HepG2 (cell line): ENCODE data around the gene LARP1. TPM values are rescaled to one million over a fixed set of nuclear protein-coding genes. Genes with fewer than 3 reads are reported as not detected.

Source experiments
- BRD4 ChIP-seq: sonication (generic); formaldehyde crosslinking; IDR thresholded peaks from 2 replicates; pipeline ENCODE4 v1.4.0; 2020; ENCODE audit warnings: missing genetic modification reagents
- FOXC1 ChIP-seq: sonication (generic); formaldehyde crosslinking; IDR thresholded peaks from 2 replicates; pipeline ENCODE4 v1.8.0; 2022; ENCODE audit warnings: mild to moderate bottlenecking, missing genetic modification reagents, borderline replicate concordance
- GFI1 ChIP-seq: sonication (generic); formaldehyde crosslinking; IDR thresholded peaks from 2 replicates; pipeline ENCODE4 v1.5.0; 2020; ENCODE audit warnings: missing genetic modification reagents, mild to moderate bottlenecking, borderline replicate concordance
- HIVEP1 ChIP-seq: sonication (generic); formaldehyde crosslinking; IDR thresholded peaks from 2 replicates; pipeline ENCODE4 v1.4.0; 2020; ENCODE audit warnings: mild to moderate bottlenecking, missing genetic modification reagents
- HMG20A ChIP-seq: IDR thresholded peaks from 2 replicates; pipeline ENCODE4 v1.6.1; 2016; ENCODE audit warnings: borderline replicate concordance
- HNRNPLL ChIP-seq: fragments of 200-400 bp; formaldehyde crosslinking; IDR thresholded peaks from 2 replicates; pipeline ENCODE4 v1.6.1; 2017; ENCODE audit warnings: mild to moderate bottlenecking, low read depth, low read length; ENCODE audit not compliant: poor library complexity, severe bottlenecking
- MAZ ChIP-seq, 2 experiments: sonication (generic) in 1 of 2; formaldehyde crosslinking in 1 of 2; IDR thresholded peaks; 2 replicates each; pipeline versions ENCODE4 v1.5.0 to v1.6.1; 2012 to 2020; ENCODE audit warnings: low read depth in 2 of 2, mild to moderate bottlenecking in 2 of 2, borderline replicate concordance in 1 of 2, improper control_type of control experiment in 1 of 2, low read length in 1 of 2, missing genetic modification reagents in 1 of 2, moderate library complexity in 1 of 2
- NFE2 ChIP-seq: sonication (generic); formaldehyde crosslinking; IDR thresholded peaks from 2 replicates; pipeline ENCODE4 v1.4.0; 2020; ENCODE audit warnings: missing genetic modification reagents
- PAWR ChIP-seq: sonication (generic); formaldehyde crosslinking; IDR thresholded peaks from 2 replicates; pipeline ENCODE4 v1.4.0; 2020; ENCODE audit warnings: missing genetic modification reagents, mild to moderate bottlenecking, borderline replicate concordance
- SP1 ChIP-seq, 2 experiments: fragments of 450-650 bp in 1 of 2; sonication (generic) in 1 of 2; formaldehyde crosslinking in 1 of 2; IDR thresholded peaks; 2 replicates each; pipeline versions ENCODE4 v1.4.0 to v1.6.1; 2016 to 2020; ENCODE audit warnings: missing genetic modification reagents in 1 of 2
- ZBTB20 ChIP-seq: sonication (generic); formaldehyde crosslinking; IDR thresholded peaks from 2 replicates; pipeline ENCODE4 v1.8.1; 2023; ENCODE audit warnings: missing genetic modification reagents, low read depth, mild to moderate bottlenecking, borderline replicate concordance
- ZNF136 ChIP-seq: sonication (generic); formaldehyde crosslinking; IDR thresholded peaks from 2 replicates; pipeline ENCODE4 v1.8.1; 2022; ENCODE audit warnings: low read depth, mild to moderate bottlenecking, moderate library complexity, missing genetic modification reagents
- ZNF256 ChIP-seq: sonication (generic); formaldehyde crosslinking; conservative IDR thresholded peaks from 2 replicates; pipeline ENCODE4 v1.4.0; 2020; ENCODE audit warnings: missing genetic modification reagents
- ZNF678 ChIP-seq: sonication (generic); formaldehyde crosslinking; IDR thresholded peaks from 2 replicates; pipeline ENCODE4 v1.4.0; 2020; ENCODE audit warnings: mild to moderate bottlenecking, missing genetic modification reagents
- polyA plus RNA-seq, 8 experiments: library from polyadenylated mRNA; depleted of rRNA in 3 of 8; stranded (reverse) in 7 of 8; unstranded in 1 of 8; fragments of >200 nt; fragmentation: Illumina TruSeq in 4 of 8; extraction: Trizol in 4 of 8; gene quantifications; 2 replicates each; pipeline versions ENCODE4 v1.2.1 to v1.2.3, GENCODE V29; 2011 to 2016; ENCODE audit warnings: low read depth in 4 of 8, missing spikeins in 1 of 8, mixed read lengths in 1 of 8; ENCODE audit not compliant: insufficient read depth in 1 of 8
- total RNA-seq, 5 experiments: library from RNA; depleted of rRNA; stranded (reverse); fragments of >200 nt; fragmentation: Illumina TruSeq; extraction: Trizol; gene quantifications; 2 replicates each; pipeline ENCODE4 v1.2.3, GENCODE V29; 2016; ENCODE audit warnings: low read depth in 1 of 5
- TF ChIP-seq, protein P1 (sequence below): sonication (generic); formaldehyde crosslinking; IDR thresholded peaks from 2 replicates; pipeline ENCODE4 v1.8.0; 2022; ENCODE audit warnings: missing genetic modification reagents, mild to moderate bottlenecking, borderline replicate concordance
- TF ChIP-seq, protein P2 (sequence below): sonication (generic); formaldehyde crosslinking; IDR thresholded peaks from 2 replicates; pipeline ENCODE4 v1.4.0; 2020; ENCODE audit warnings: missing genetic modification reagents, borderline replicate concordance
- TF ChIP-seq, protein P3 (sequence below): sonication (generic); formaldehyde crosslinking; conservative IDR thresholded peaks from 2 replicates; pipeline ENCODE4 v1.4.0; 2020; ENCODE audit warnings: mild to moderate bottlenecking, missing genetic modification reagents, moderate library complexity
- TF ChIP-seq, protein P4 (sequence below): sonication (generic); formaldehyde crosslinking; IDR thresholded peaks from 2 replicates; pipeline ENCODE4 v1.5.1; 2020; ENCODE audit warnings: missing genetic modification reagents, mild to moderate bottlenecking, borderline replicate concordance

Gene LARP1
- total and polyA plus RNA-seq, 2 of the 13 experiments (the other 11 are each of a cell fraction or from before 2014, with no cell fraction given), result 45.2 to 61.4 TPM

DNA sequence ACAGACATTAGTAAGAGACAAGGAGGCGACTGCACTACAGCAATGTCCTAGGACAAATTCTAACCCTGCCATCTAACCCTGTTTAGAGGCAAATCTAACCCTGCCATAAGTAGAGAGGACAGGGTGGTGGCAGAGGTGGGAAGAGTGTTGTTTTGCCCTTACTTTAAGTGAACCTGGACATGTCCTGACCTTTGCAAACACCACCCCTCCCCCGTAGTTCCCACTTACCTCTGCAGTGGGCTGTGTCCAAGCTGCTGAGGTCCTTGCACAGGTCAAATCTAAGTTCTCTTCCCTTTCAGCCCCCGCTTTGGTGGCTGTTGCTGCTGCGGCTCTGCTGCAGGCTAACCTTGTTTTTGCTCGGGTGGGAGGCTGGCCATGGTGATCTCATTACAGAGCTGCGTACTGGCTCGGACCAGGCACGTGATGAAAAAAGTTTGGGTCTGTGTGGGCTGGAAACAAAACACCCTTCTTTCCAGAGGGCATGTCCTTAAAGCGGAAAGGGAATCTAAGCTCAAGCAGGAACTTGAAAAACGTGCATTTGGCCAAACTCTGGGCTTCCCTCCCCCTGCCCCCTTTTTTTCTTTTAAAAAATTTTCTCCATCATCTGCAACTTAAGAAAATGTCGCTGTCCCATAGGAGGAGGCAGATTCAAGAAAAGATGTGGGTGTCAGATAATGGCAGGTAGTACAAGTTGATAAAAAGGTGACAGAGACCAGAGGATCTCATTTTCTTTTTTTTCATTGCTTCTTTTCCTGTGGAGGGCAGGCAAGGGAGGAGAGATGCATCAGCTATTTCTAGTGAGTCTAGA, 95.3 kb downstream of the LARP1 start, which contains the start of gene FAXDC2 (continued):
- no peak for TF ChIP-seq HMG20A (CRISPR knock-in tag)
- TF ChIP-seq, protein P1, sequence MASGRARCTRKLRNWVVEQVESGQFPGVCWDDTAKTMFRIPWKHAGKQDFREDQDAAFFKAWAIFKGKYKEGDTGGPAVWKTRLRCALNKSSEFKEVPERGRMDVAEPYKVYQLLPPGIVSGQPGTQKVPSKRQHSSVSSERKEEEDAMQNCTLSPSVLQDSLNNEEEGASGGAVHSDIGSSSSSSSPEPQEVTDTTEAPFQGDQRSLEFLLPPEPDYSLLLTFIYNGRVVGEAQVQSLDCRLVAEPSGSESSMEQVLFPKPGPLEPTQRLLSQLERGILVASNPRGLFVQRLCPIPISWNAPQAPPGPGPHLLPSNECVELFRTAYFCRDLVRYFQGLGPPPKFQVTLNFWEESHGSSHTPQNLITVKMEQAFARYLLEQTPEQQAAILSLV (CRISPR knock-in tag), result no peak
- TF ChIP-seq FOXC1, result no peak
- TF ChIP-seq ZNF256 (CRISPR knock-in tag), result no peak
- TF ChIP-seq, protein P2, sequence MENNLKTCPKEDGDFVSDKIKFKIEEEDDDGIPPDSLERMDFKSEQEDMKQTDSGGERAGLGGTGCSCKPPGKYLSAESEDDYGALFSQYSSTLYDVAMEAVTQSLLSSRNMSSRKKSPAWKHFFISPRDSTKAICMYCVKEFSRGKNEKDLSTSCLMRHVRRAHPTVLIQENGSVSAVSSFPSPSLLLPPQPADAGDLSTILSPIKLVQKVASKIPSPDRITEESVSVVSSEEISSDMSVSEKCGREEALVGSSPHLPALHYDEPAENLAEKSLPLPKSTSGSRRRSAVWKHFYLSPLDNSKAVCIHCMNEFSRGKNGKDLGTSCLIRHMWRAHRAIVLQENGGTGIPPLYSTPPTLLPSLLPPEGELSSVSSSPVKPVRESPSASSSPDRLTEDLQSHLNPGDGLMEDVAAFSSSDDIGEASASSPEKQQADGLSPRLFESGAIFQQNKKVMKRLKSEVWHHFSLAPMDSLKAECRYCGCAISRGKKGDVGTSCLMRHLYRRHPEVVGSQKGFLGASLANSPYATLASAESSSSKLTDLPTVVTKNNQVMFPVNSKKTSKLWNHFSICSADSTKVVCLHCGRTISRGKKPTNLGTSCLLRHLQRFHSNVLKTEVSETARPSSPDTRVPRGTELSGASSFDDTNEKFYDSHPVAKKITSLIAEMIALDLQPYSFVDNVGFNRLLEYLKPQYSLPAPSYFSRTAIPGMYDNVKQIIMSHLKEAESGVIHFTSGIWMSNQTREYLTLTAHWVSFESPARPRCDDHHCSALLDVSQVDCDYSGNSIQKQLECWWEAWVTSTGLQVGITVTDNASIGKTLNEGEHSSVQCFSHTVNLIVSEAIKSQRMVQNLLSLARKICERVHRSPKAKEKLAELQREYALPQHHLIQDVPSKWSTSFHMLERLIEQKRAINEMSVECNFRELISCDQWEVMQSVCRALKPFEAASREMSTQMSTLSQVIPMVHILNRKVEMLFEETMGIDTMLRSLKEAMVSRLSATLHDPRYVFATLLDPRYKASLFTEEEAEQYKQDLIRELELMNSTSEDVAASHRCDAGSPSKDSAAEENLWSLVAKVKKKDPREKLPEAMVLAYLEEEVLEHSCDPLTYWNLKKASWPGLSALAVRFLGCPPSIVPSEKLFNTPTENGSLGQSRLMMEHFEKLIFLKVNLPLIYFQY (CRISPR knock-in tag), result 0 out of 2 replicates have a peak, but pooled peaks have one; percentile 55
- no peak for TF ChIP-seq HNRNPLL
- TF ChIP-seq ZNF678 (CRISPR knock-in tag), result no peak
- TF ChIP-seq ZNF136, result 0 out of 2 replicates have a peak, but pooled peaks have one; percentile 23
- no peak for TF ChIP-seq MAZ (IDR thresholded peaks at IDR 0.05; ENCODE audit: borderline replicate concordance, low read depth, low read length)
- TF ChIP-seq MAZ (CRISPR knock-in tag; IDR thresholded peaks at IDR 0.05; ENCODE audit: low read depth), result no peak
- no peak for TF ChIP-seq SP1 (IDR thresholded peaks at IDR 0.05)
- TF ChIP-seq SP1 (CRISPR knock-in tag; IDR thresholded peaks at IDR 0.05), result no peak
- TF ChIP-seq, protein P3, sequence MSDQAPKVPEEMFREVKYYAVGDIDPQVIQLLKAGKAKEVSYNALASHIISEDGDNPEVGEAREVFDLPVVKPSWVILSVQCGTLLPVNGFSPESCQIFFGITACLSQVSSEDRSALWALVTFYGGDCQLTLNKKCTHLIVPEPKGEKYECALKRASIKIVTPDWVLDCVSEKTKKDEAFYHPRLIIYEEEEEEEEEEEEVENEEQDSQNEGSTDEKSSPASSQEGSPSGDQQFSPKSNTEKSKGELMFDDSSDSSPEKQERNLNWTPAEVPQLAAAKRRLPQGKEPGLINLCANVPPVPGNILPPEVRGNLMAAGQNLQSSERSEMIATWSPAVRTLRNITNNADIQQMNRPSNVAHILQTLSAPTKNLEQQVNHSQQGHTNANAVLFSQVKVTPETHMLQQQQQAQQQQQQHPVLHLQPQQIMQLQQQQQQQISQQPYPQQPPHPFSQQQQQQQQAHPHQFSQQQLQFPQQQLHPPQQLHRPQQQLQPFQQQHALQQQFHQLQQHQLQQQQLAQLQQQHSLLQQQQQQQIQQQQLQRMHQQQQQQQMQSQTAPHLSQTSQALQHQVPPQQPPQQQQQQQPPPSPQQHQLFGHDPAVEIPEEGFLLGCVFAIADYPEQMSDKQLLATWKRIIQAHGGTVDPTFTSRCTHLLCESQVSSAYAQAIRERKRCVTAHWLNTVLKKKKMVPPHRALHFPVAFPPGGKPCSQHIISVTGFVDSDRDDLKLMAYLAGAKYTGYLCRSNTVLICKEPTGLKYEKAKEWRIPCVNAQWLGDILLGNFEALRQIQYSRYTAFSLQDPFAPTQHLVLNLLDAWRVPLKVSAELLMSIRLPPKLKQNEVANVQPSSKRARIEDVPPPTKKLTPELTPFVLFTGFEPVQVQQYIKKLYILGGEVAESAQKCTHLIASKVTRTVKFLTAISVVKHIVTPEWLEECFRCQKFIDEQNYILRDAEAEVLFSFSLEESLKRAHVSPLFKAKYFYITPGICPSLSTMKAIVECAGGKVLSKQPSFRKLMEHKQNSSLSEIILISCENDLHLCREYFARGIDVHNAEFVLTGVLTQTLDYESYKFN (CRISPR knock-in tag), result peak; percentile 56; the same call in 1 of the 2 replicates
- no peak for TF ChIP-seq HIVEP1 (CRISPR knock-in tag)
- TF ChIP-seq ZBTB20, result no peak; the same call in 1 of the 2 replicates
- no peak for TF ChIP-seq NFE2 (CRISPR knock-in tag)
- TF ChIP-seq BRD4 (CRISPR knock-in tag), result no peak
- TF ChIP-seq, protein P4, sequence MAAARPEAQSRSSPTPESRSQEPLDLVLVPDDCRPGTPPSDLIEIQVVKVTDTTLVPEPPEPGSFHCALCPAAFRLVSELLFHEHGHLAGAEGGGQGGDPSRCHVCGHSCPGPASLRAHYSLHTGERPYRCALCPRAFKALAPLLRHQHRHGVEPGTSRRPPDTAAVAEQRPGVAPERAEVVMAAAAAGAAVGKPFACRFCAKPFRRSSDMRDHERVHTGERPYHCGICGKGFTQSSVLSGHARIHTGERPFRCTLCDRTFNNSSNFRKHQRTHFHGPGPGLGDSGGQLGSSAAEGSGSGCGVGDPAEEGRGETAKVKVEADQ (CRISPR knock-in tag), result no peak
- no peak for TF ChIP-seq GFI1 (CRISPR knock-in tag)
- no peak for TF ChIP-seq PAWR
